HEK293 (cell line): ENCODE data around the gene ADIPOR2.

Source experiments
- CTCF ChIA-PET: fragments of 350-600 bp; formaldehyde crosslinking; extraction: SDS; loops from one replicate; lab custom pipeline; 2021; ENCODE audit warnings: antibody characterized with exemption; lab: Yijun Ruan, JAX
- POLR2A ChIA-PET: fragments of 300-600 bp; formaldehyde crosslinking; extraction: SDS; loops from one replicate; lab custom pipeline; 2020; ENCODE audit warnings: antibody characterized with exemption, inconsistent platforms; lab: Yijun Ruan, JAX
- H3K27ac ChIP-seq: fragments of 200-500 bp; sonication (Bioruptor generic); 2 replicates; pipeline ENCODE4 v1.5.1; 2014; ENCODE audit warnings: low read depth, low read length, control low read depth, inconsistent platforms; ENCODE audit errors: extremely low read depth
- H3K36me3 ChIP-seq, 2 experiments: fragments of 200-500 bp in 1 of 2; sonication (Bioruptor generic) in 1 of 2; 1 replicate in 1 of 2; 2 replicates in 1 of 2; pipeline ENCODE4 v1.5.1; 2014 to 2017; ENCODE audit warnings: inconsistent platforms in 2 of 2, low read length in 2 of 2; ENCODE audit not compliant: control insufficient read depth in 2 of 2, insufficient read depth in 1 of 2
- H3K4me1 ChIP-seq: fragments of 200-500 bp; sonication (Bioruptor generic); 2 replicates; pipeline ENCODE4 v1.5.1; 2014; ENCODE audit warnings: mild to moderate bottlenecking, low read length, inconsistent platforms; ENCODE audit not compliant: control insufficient read depth, insufficient read depth
- H3K4me3 ChIP-seq: 2 replicates; pipeline ENCODE4 v1.5.1; 2011; ENCODE audit warnings: low read depth, mild to moderate bottlenecking, control low read depth, low read length, moderate library complexity
- H3K9me3 ChIP-seq: fragments of 200-500 bp; sonication (Bioruptor generic); 2 replicates; pipeline ENCODE4 v1.5.1; 2014; ENCODE audit warnings: low read depth, low read length, inconsistent platforms; ENCODE audit not compliant: control insufficient read depth, insufficient read depth
- GLI2 ChIP-seq: fragments of 450-650 bp; formaldehyde crosslinking; IDR thresholded peaks from 2 replicates; pipeline ENCODE4; 2017; ENCODE audit warnings: missing biosample characterization, missing genetic modification characterization, low read depth, borderline replicate concordance
- GLI4 ChIP-seq: fragments of 450-650 bp; formaldehyde crosslinking; IDR thresholded peaks from 2 replicates; pipeline ENCODE4 v1.5.1; 2016; ENCODE audit warnings: missing biosample characterization, missing genetic modification characterization
- HOXC10 ChIP-seq: sonication (generic); formaldehyde crosslinking; IDR thresholded peaks from 2 replicates; pipeline ENCODE4 v1.8.1; 2023; ENCODE audit warnings: mild to moderate bottlenecking, missing genetic modification reagents
- KLF7 ChIP-seq: fragments of 450-650 bp; formaldehyde crosslinking; IDR thresholded peaks from 2 replicates; pipeline ENCODE4 v1.5.1; 2016; ENCODE audit warnings: missing biosample characterization, missing genetic modification characterization, borderline replicate concordance
- PRDM2 ChIP-seq: fragments of 450-650 bp; formaldehyde crosslinking; IDR thresholded peaks from 2 replicates; pipeline ENCODE4 v1.5.1; 2016; ENCODE audit warnings: missing biosample characterization, missing genetic modification characterization, borderline replicate concordance
- YY2 ChIP-seq: fragments of 450-650 bp; formaldehyde crosslinking; IDR thresholded peaks from 2 replicates; pipeline ENCODE4 v1.5.1; 2016; ENCODE audit warnings: missing biosample characterization, missing genetic modification characterization
- ZBTB20 ChIP-seq: fragments of 450-650 bp; formaldehyde crosslinking; IDR thresholded peaks from 2 replicates; pipeline ENCODE4 v1.5.1; 2016; ENCODE audit warnings: missing biosample characterization, missing genetic modification characterization
- ZBTB7A ChIP-seq: fragments of 450-650 bp; formaldehyde crosslinking; IDR thresholded peaks from 2 replicates; pipeline ENCODE4 v1.5.1; 2016; ENCODE audit warnings: low read depth, missing biosample characterization, missing genetic modification characterization
- ZNF114 ChIP-seq: fragments of 450-650 bp; formaldehyde crosslinking; IDR thresholded peaks from 2 replicates; pipeline ENCODE4 v1.5.0; 2017; ENCODE audit warnings: missing biosample characterization, missing genetic modification characterization
- ZNF132 ChIP-seq: fragments of 450-650 bp; formaldehyde crosslinking; IDR thresholded peaks from 2 replicates; pipeline ENCODE4 v1.5.1; 2017; ENCODE audit warnings: missing biosample characterization, missing genetic modification characterization, borderline replicate concordance
- ZNF146 ChIP-seq: fragments of 450-650 bp; formaldehyde crosslinking; IDR thresholded peaks from 2 replicates; pipeline ENCODE4 v1.5.1; 2016; ENCODE audit warnings: missing biosample characterization, missing genetic modification characterization
- ZNF184 ChIP-seq: fragments of 450-650 bp; IDR thresholded peaks from 2 replicates; pipeline ENCODE4 v1.5.1; 2018; ENCODE audit warnings: missing biosample characterization, mild to moderate bottlenecking, missing genetic modification characterization
- ZNF211 ChIP-seq: fragments of 450-650 bp; formaldehyde crosslinking; IDR thresholded peaks from 2 replicates; pipeline ENCODE4 v1.5.1; 2016; ENCODE audit warnings: low read depth, missing biosample characterization, missing genetic modification characterization
- ZNF302 ChIP-seq: fragments of 450-650 bp; formaldehyde crosslinking; IDR thresholded peaks from 2 replicates; pipeline ENCODE4 v1.5.1; 2016; ENCODE audit warnings: missing biosample characterization, missing genetic modification characterization, low read depth
- ZNF571 ChIP-seq: fragments of 450-650 bp; formaldehyde crosslinking; IDR thresholded peaks from 2 replicates; pipeline ENCODE4 v1.5.0; 2017; ENCODE audit warnings: missing biosample characterization, missing genetic modification characterization
- ZNF600 ChIP-seq: fragments of 450-650 bp; formaldehyde crosslinking; IDR thresholded peaks from 2 replicates; pipeline ENCODE4 v1.5.1; 2016; ENCODE audit warnings: missing biosample characterization, missing genetic modification characterization
- ZNF670 ChIP-seq: fragments of 450-650 bp; formaldehyde crosslinking; IDR thresholded peaks from 2 replicates; pipeline ENCODE4 v1.5.1; 2016; ENCODE audit warnings: missing biosample characterization, missing genetic modification characterization, low read depth
- TF ChIP-seq, protein P1 (sequence below): fragments of 450-650 bp; formaldehyde crosslinking; IDR thresholded peaks from 2 replicates; pipeline ENCODE4 v1.5.1; 2016; ENCODE audit warnings: missing biosample characterization, missing genetic modification characterization
- TF ChIP-seq, protein P2 (sequence below): fragments of 450-650 bp; formaldehyde crosslinking; optimal IDR thresholded peaks from 2 replicates; pipeline ENCODE3; 2016; ENCODE audit warnings: missing biosample characterization, mild to moderate bottlenecking, missing genetic modification characterization

The ADIPOR2 gene

GRCh38 chr12:1760566-1761382 lies 69.9 kb downstream of the ADIPOR2 start:
- no peak overlapping the region for H3K27ac ChIP-seq
- no peaks in the 10 kb centered on the region for H3K9me3 ChIP-seq
- ChIA-PET CTCF (no interaction called here), POLR2A (no interaction called here)
- no peak for TF ChIP-seq ZNF114 (tag by site-specific recombination)
- peak; percentile 58 for TF ChIP-seq ZNF146 (tag by site-specific recombination)
- no peak for TF ChIP-seq ZNF184 (tag by site-specific recombination)
- TF ChIP-seq ZNF571 (tag by site-specific recombination) = no peak
- H3K36me3 ChIP-seq = peaks cover 7 to 13% of the 10 kb centered on the region in 2 experiments; a peak in 2 of 3 replicates
- no peak overlapping the region for H3K4me3 ChIP-seq
- H3K4me1 ChIP-seq = peaks cover 11% of the 10 kb centered on the region; the same call in 1 of the 2 replicates

DNA sequence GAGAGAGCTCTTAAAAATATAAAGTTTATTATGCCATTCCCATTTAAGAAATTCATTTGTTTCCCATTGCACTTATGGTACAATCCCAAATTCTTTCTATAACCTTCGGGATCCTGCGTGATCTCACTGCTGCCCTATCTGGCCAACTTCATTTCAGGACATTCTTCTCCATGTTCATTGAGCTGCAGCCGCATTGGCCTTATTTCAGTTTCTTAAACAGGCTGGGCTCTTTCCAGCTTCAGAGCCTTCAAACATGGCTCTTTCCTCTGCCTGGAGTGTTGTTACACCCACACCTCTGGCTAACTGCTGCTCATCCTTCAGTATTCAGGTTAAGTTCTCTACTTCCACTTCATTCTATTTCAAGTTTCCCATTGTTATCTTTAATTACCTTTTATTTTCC lies 71.0 kb downstream of the ADIPOR2 start:
- H3K4me3 ChIP-seq = no peak overlapping the region
- peaks cover 4 to 10% of the 10 kb centered on the region in 2 experiments; a peak in 2 of 3 replicates for H3K36me3 ChIP-seq
- H3K9me3 ChIP-seq = no peaks in the 10 kb centered on the region
- H3K4me1 ChIP-seq = peaks cover 13% of the 10 kb centered on the region; the same call in 1 of the 2 replicates
- ChIA-PET POLR2A (no interaction called here), CTCF (interaction anchor here (0.6 to 0.8 kb wide), 3 partner anchors 109 to 321 kb away, joined by 3 to 4 read pairs (median 3); no protein-coding TSS in a partner anchor)
- H3K27ac ChIP-seq = no peak overlapping the region
- TF ChIP-seq ZNF211 (tag by site-specific recombination) (no peak), ZNF302 (no peak), GLI4 (tag by site-specific recombination) (no peak), ZBTB7A (tag by site-specific recombination) (no peak), ZNF670 (tag by site-specific recombination) (no peak)
- TF ChIP-seq, protein P1, sequence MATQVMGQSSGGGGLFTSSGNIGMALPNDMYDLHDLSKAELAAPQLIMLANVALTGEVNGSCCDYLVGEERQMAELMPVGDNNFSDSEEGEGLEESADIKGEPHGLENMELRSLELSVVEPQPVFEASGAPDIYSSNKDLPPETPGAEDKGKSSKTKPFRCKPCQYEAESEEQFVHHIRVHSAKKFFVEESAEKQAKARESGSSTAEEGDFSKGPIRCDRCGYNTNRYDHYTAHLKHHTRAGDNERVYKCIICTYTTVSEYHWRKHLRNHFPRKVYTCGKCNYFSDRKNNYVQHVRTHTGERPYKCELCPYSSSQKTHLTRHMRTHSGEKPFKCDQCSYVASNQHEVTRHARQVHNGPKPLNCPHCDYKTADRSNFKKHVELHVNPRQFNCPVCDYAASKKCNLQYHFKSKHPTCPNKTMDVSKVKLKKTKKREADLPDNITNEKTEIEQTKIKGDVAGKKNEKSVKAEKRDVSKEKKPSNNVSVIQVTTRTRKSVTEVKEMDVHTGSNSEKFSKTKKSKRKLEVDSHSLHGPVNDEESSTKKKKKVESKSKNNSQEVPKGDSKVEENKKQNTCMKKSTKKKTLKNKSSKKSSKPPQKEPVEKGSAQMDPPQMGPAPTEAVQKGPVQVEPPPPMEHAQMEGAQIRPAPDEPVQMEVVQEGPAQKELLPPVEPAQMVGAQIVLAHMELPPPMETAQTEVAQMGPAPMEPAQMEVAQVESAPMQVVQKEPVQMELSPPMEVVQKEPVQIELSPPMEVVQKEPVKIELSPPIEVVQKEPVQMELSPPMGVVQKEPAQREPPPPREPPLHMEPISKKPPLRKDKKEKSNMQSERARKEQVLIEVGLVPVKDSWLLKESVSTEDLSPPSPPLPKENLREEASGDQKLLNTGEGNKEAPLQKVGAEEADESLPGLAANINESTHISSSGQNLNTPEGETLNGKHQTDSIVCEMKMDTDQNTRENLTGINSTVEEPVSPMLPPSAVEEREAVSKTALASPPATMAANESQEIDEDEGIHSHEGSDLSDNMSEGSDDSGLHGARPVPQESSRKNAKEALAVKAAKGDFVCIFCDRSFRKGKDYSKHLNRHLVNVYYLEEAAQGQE (tag by site-specific recombination) = no peak

- no peak for TF ChIP-seq YY2 (tag by site-specific recombination)
- no peak for TF ChIP-seq ZNF132
- no peak for TF ChIP-seq PRDM2
- TF ChIP-seq GLI2 (tag by site-specific recombination) = no peak
- peak; percentile 72 for TF ChIP-seq ZBTB20
- TF ChIP-seq KLF7 (tag by site-specific recombination) = no peak
- no peak for TF ChIP-seq HOXC10 (CRISPR knock-in tag)
- TF ChIP-seq, protein P2, sequence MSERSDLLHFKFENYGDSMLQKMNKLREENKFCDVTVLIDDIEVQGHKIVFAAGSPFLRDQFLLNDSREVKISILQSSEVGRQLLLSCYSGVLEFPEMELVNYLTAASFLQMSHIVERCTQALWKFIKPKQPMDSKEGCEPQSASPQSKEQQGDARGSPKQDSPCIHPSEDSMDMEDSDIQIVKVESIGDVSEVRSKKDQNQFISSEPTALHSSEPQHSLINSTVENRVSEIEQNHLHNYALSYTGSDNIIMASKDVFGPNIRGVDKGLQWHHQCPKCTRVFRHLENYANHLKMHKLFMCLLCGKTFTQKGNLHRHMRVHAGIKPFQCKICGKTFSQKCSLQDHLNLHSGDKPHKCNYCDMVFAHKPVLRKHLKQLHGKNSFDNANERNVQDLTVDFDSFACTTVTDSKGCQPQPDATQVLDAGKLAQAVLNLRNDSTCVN (tag by site-specific recombination) = no peak
- TF ChIP-seq ZNF600 (tag by site-specific recombination) = 0 out of 2 replicates have a peak, but pooled peaks have one; percentile 35
- TF ChIP-seq, all 188 proteins: peak for 2
- POLR2A ChIA-PET = no interaction called here
- peaks cover 0 to 4% of the 10 kb centered on the region in 2 experiments; a peak in 1 of 3 replicates for H3K36me3 ChIP-seq
- H3K9me3 ChIP-seq = no peaks in the 10 kb centered on the region
- H3K4me3 ChIP-seq = no peak overlapping the region
- H3K27ac ChIP-seq = no peak overlapping the region
- peaks cover 16% of the 10 kb centered on the region for H3K4me1 ChIP-seq
- CTCF ChIA-PET = no interaction called here
These were observed 72.3 kb downstream of the ADIPOR2 start for GRCh38 chr12:1763153-1763552.
